HG02884 (cell line): ENCODE measurements around the gene NR2E3.
"Not testable (repeated sequence)": the region's sequence is repeated elsewhere in the genome, so short reads cannot be mapped to it uniquely, and the experiment has no call there.

Source experiments
- ATAC-seq: cut with Tn5 transposase; IDR thresholded peaks from one replicate; pipeline ENCODE4 v1.9.1; 2021; ENCODE audit warnings: mild to moderate bottlenecking, moderate library complexity; ENCODE audit not compliant: unreplicated experiment

NR2E3 gene

DNA sequence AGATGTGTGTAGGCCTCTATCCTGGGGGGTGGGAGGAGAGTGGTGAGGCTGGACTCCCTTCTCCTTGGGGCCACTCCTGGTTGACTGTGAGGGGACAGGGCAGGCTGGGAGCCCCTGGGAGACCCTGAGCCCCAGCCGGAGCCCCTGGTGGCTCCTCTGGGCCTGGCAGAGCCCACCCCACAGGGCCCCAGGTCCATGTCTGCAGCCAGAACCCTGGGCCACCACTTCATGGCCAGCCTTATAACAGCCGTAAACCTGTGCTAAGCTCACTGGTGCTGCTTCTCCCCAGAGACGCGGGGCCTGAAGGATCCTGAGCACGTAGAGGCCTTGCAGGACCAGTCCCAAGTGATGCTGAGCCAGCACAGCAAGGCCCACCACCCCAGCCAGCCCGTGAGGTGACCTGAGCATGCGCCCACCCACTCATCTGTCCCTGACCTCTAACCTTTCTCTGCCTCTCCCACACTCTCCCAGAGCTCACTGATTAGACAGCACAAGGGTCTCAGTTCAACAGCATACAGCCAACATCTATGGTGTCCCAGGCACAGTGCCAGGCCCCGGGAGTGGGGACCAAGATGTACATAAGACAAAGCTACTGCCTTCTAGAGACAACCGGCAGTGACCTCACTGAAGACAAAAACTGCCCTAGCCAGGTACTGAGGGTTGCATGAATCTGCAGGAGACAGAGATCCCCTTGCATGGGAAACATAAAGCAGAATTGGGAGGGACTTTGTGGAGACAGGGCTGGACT, 3.5 kb downstream of the NR2E3 start:
- ATAC-seq: no peak

DNA sequence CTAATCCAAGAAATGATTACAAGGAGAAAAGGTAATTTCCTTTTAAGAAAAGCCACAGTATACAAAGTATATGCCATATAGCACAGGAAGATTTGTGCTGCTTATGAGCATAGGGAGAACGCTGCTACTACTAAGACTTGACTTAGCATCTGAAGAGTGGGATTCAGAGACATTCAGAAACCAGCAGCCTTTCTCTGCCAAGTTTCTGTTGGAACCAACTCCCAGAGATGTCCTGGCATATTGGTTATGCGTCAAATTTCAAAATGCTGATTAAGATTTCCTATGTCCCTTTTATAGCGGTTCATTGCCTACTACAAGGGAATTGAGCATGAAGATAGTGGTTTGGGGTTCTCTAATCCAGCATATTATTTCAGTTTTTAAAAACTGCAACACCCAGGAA, 4.9 kb downstream of the NR2E3 start:
- ATAC-seq: no peak

DNA sequence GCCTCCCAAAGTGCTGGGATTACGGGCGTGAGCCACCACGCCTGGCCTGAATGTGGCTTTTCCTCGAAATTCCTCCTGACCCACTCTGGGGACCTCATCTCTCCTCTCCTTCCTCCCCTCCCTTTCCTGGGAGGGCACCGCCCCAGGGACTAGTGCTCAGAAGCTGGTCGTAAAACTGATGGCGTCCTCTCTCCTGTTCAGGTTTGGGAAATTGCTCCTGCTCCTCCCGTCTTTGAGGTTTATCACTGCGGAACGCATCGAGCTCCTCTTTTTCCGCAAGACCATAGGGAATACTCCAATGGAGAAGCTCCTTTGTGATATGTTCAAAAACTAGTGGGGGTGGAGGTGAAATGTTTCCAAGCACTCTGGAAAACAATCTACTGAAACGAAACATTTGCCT, 7.0 kb downstream of the NR2E3 start:
- no peak for ATAC-seq

DNA sequence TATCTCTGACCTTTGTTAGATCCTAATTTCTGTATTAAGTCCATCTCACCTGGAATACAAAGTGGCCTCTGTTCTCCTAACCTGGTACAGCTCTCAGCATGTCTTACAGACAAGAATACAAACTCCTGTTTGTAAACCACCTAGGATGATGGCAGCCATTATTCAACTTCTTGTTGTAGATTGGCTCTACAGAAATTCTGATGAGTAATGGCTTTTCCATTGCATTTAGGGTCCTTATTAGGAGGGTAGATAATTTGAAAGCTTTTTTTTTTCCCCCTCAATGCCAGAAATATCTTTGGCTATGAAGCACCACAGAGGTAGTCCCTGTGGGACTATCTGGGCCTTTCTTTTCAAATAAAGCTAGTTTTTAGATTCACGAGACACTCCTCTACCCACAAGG, 9.8 kb downstream of the NR2E3 start:
- no peak for ATAC-seq

DNA sequence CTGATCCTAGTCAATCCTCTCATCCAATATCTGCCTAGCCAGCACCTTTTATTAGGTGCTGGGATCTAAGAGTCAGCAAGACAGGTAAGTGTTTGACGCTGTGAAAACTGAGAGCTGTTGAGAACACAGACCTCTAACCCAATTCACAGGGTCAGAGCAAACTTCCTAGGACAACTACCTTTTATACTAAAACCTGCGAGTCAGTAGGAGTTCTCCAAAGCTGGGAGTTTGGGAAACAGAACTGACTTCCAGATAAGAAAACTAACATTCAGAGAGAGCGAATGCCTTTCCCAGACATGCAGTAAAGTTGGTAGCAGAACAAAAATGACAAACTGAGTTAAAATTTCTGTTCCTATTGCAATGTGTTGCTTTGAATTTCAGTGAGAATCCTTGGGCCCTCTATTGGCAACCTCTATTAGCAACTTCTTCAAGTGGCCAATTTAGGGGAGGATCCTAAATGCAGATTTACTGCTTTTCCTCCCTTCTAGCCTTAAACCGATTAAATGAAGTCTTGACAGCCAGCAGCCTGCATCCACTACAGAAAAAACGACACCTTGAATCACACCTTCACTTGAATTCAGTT, 11.3 kb downstream of the NR2E3 start:
- no peak for ATAC-seq

DNA sequence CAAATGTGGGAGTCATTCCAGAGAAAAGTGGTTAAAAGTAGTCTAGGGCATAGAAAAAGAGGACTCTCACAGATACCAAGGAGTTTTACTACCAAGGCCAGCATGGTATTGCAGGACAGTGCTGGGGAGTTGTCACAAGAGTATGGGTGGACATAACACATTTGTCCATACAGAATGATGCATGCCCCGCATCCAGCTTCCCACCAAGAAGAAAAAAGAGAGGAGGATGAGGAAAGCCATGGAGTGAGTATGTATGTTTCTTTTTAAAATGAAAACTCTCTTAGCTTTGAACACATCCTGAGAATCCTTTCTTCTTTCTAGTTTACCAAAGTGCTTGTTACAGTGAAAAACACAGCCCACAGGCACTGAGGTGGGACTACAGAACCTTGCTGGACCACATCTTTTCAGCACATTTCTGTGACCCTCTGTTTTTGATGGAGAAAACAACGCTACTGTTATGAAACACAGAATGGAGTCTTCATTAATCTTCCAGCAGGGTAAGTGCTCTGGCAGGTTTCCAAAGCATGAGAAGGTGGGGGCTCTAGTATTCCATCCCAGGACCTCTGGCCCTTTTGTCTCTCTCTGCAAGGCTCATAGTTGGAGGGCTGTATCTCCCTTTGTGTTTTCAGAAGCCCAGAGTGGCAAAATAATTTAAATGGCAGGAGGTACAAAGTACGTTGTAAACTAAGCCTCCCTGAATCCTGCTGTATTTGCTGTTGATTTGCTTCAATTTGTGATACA, 12.7 kb downstream of the NR2E3 start:
- ATAC-seq: no peak

DNA sequence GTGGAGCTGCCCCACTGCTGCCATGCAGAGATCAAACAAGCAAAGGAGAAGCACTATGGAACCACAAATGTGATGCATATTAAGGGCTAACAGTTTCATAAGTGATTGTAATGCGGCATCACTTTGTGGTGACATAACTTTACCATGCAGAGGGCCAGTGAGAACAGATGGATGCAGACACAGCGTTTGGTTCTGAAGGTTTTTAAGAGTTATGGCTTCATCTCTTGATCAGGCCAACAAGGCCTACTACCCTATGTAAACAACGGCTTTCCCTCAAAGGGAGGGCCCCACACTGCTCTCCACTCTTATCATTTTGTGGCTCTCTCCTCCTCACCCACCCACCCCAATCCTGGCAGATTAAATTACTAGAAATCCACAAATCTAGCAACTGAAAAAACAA, 13.4 kb downstream of the NR2E3 start:
- ATAC-seq: no peak

DNA sequence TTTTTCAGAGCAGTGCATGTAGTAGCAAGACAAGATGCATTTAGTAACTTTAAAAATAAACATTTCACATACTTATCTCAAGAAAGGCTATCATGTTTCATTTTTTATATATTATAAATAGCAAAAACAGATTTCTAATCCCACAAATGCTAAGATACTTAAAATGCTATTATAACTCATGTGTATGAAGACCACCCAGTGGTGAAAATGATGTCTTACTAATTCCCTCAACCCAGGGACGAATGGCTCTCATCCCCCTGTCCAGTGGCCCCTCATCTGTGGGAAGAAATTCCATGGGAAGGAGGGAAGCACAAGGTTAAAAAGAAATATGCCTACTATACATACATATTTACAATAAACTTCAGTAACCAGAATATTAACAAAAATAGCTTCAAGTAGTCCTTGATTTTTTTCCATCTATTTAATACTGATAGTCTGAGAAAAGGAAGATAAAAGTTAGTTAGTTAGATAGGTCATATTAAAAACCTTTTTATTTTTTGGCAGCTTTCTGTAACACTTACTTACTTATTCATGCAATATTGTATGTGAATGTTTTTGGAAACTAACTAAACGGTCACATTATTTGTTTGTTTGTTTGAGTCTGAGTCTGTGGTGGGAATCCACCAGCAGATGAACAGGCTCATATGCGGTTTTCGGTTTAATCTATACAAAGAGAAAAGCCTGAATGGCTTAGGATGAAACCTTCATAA, 14.8 kb downstream of the NR2E3 start:
- no peak for ATAC-seq

DNA sequence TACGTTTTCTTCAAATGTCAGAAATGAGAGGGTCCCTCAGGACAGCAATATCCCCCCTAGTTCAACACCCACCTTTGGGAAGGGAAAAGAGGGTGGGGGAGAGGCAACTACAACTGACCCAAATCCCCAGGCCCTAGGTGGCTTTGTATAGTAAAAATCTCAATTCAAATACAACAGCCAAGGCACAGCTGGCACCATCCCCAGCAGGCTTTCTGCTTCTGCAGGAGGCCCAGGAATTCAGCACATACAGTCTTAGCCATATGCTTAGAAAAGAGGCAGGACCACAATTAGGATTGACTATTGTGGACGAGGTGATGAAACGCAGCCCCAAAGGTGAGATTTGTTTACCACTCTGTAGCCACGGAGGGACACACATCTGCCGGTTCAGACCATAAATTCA, 15.8 kb downstream of the NR2E3 start:
- ATAC-seq: no peak

DNA sequence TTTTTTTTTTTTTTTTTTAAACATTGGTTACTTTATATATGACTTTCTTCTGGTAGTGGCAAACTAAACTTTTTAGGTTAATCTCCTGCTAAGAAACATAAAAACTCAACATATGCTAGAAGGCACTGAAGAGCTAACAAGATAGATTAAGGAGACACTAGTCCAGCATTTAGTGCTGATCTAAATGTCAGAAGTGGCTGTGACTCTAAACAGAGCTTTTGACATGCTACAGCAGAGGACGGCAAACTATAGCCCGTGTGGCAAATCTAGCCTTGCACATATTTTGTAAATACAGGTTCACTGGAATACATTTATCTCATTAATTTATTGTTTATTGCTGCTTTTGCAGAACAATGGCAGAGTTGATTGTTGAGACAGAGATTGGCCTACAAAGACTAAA, 20.6 kb downstream of the NR2E3 start:
- no peak for ATAC-seq

DNA sequence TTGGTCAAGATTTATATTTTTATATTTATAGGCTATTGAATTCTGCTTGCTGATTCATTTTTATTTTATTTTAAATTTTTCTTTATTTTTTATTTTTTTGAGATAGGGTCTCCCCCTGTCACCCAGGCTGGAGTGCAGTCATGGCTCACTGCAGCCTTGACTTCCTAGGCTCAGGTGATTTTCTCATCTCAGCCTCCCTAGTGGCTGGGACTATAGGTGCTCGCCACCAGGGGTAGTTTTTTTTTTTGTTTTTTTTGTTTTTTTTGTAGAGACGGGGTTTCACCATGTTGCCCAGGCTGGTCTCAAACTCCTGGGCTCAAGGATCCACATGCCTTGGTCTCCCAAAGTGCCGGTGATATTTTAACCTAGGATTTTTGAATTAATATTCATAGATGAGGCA, 31.2 kb downstream of the NR2E3 start:
- ATAC-seq: no peak

DNA sequence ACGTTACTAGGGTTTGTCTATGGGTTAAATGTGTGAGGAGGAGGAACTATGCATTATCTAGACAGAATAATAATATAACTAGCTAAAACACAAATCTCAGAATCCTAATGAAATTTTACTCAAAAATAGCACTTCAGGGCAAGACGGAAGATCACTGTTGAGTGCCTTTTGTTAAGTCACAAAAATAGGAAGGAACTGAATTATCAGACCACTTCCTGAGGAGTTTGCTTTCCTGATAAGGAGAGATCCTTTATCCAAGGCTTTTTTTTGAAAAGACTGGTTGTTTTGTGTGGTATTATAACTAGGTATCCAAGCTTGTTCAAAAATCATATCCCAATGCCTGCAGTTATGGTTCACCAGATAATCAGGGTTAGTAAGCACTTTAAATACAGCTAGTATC, 34.6 kb downstream of the NR2E3 start:
- no peak for ATAC-seq

DNA sequence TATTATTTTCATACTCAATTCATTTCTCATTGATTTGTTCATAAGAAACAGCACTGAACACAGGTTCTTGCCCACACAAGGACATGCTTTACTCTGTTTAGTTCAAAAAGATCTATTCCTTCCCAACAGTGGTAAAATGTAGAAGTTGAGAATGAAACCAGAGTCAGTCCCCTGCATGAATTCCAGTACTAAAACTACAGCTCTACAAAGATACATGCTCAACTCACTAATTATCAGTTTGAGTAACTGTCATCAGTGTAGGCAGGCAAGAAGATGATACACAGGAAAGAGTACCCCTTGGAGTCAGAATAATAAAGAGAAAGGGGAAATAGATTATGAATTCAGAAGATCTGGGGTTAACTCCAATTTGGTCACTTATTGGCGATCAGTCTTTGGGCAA, 43.2 kb downstream of the NR2E3 start:
- ATAC-seq: no peak

DNA sequence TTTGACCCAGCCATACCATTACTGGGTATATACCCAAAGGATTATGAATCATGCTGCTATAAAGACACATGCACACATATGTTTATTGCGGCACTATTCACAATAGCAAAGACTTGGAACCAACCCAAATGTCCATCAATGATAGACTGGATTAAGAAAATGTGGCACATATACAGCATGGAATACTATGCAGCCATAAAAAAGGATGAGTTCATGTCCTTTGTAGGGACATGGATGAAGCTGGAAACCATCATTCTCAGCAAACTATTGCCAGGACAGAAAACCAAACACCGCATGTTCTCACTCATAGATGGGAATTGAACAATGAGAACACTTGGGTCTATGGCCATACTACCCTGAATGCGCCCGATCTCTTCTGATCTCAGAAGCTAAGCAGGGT, 47.9 kb downstream of the NR2E3 start:
- ATAC-seq: not testable (repeated sequence)
